Measurements from ENCODE around the gene RPL38. TPM values are rescaled to one million over a fixed set of nuclear protein-coding genes. Genes with fewer than 3 reads are reported as not detected.

Gene RPL38
- total and polyA plus RNA-seq, 2 of the 4 experiments (the other 2 are of a cell fraction): 111 to 527 TPM

- Histone ChIP-seq H3K27ac (ENCODE audit: insufficient read depth, low read length) (no peak overlapping the region), H3K14ac (replicated peaks; ENCODE audit: low read depth, low read length) (no peak overlapping the region), H3K9ac (ENCODE audit: low read depth, low read length) (no peak overlapping the region), H3K9me1 (ENCODE audit: insufficient read depth, low read length) (no peaks in the 10 kb centered on the region), H2BK20ac (ENCODE audit: low read depth, low read length) (no peak overlapping the region), H3K56ac (ENCODE audit: extremely low read depth, insufficient read depth, low read length) (no peak overlapping the region), H4K91ac (ENCODE audit: insufficient read depth, low read depth, low read length) (no peak overlapping the region), H3K23ac (ENCODE audit: low read depth, low read length) (no peak overlapping the region), H3K4me2 (ENCODE audit: low read depth, low read length) (no peak overlapping the region), H3K4ac (ENCODE audit: low read depth, low read length) (no peak overlapping the region), H2BK120ac (ENCODE audit: low read depth, low read length) (no peak overlapping the region), H3K36me3 (ENCODE audit: control insufficient read depth, insufficient read depth, low read length) (no peaks in the 10 kb centered on the region), H2BK5ac (ENCODE audit: low read depth, low read length, poor library complexity, severe bottlenecking) (no peak overlapping the region), H2AFZ (replicated peaks; ENCODE audit: low read length, poor library complexity) (peak overlapping the region; percentile 58), H4K5ac (ENCODE audit: low read depth, low read length) (no peak overlapping the region), H2AK9ac (replicated peaks; ENCODE audit: low read depth, low read length, poor library complexity) (no peak overlapping the region), H3K18ac (ENCODE audit: low read depth, low read length) (no peak overlapping the region), H3K27me3 (ENCODE audit: control insufficient read depth, insufficient read depth, low read length) (no peaks in the 10 kb centered on the region), H3K4me3 (ENCODE audit: insufficient read depth, low read depth, low read length) (no peak overlapping the region), H2BK15ac (ENCODE audit: low read depth, low read length) (no peak overlapping the region), H3K79me1 (ENCODE audit: low read depth in 1 of 2, low read length in 2 of 2) (no peaks in the 10 kb centered on the region), H3K4me1 (ENCODE audit: control insufficient read depth, insufficient read depth, low read length) (no peaks in the 10 kb centered on the region), H4K8ac (ENCODE audit: low read depth in 2 of 2, low read length in 2 of 2) (no peak overlapping the region), H4K20me1 (ENCODE audit: insufficient read depth, low read length) (no peaks in the 10 kb centered on the region), H2AK5ac (ENCODE audit: low read depth, low read length) (no peak overlapping the region), H3K9me3 (ENCODE audit: control insufficient read depth, insufficient read depth, low read length) (no peaks in the 10 kb centered on the region)
- dilution Hi-C loops (cut with HindIII; ENCODE audit: low sequenced_read_pairs, unreplicated experiment): no loop called here
- CTCF ChIA-PET: no interaction called here
- POLR2A ChIA-PET (ENCODE audit: unreplicated experiment): no interaction called here
- in situ Hi-C loops (cut with MboI; ENCODE audit: low sequenced_read_pairs): no loop called here
- TF ChIP-seq ELK1 (IDR thresholded peaks at IDR 0.05; ENCODE audit: borderline replicate concordance, low read depth, low read length): no peak
- TF ChIP-seq BHLHE40 (IDR thresholded peaks at IDR 0.05; ENCODE audit: low read depth, low read length): no peak
- no peak for TF ChIP-seq USF2 (IDR thresholded peaks at IDR 0.05; ENCODE audit: low read depth, low read length)
- intact Hi-C loops (cut with micrococcal nuclease): no loop called here
- no peak for DNase-seq
- peak; percentile 34 for ATAC-seq (ENCODE audit: low read depth)
- no TSS peak for BruUV-seq (replicated peaks)
- 20% methylated on average over 1 of the region's 21 CpGs; no CpG with 5 or more reads in 1 of the 2 experiments for WGBS, 2 experiments (ENCODE audit: extremely low coverage in 2 of 2, insufficient read length in 1 of 2)
Measured at GRCh38 chr17:74245145-74245831, 41.8 kb downstream of the RPL38 start.
